HG03520 (cell line): ENCODE measurements around the gene DMBT1.
"Not testable (repeated sequence)": the region's sequence is repeated elsewhere in the genome, so short reads cannot be mapped to it uniquely, and the experiment has no call there.

Experiments
- ATAC-seq: cut with Tn5 transposase; IDR thresholded peaks from one replicate; pipeline ENCODE4 v1.9.1; 2021; ENCODE audit warnings: mild to moderate bottlenecking, moderate library complexity; ENCODE audit not compliant: unreplicated experiment

DMBT1 gene

GRCh38 chr10:122577311-122577885 lies 16.8 kb downstream of the DMBT1 start:
- ATAC-seq, result no peak

DNA sequence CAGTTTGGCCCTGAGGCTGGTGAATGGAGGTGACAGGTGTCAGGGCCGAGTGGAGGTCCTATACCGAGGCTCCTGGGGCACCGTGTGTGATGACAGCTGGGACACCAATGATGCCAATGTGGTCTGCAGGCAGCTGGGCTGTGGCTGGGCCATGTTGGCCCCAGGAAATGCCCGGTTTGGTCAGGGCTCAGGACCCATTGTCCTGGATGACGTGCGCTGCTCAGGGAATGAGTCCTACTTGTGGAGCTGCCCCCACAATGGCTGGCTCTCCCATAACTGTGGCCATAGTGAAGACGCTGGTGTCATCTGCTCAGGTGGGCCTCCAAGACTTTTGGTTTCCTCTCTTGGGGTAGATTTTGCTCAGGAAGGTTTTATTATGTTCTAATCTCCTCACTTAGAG lies 25.5 kb downstream of the DMBT1 start:
- not testable (repeated sequence) for ATAC-seq

DNA sequence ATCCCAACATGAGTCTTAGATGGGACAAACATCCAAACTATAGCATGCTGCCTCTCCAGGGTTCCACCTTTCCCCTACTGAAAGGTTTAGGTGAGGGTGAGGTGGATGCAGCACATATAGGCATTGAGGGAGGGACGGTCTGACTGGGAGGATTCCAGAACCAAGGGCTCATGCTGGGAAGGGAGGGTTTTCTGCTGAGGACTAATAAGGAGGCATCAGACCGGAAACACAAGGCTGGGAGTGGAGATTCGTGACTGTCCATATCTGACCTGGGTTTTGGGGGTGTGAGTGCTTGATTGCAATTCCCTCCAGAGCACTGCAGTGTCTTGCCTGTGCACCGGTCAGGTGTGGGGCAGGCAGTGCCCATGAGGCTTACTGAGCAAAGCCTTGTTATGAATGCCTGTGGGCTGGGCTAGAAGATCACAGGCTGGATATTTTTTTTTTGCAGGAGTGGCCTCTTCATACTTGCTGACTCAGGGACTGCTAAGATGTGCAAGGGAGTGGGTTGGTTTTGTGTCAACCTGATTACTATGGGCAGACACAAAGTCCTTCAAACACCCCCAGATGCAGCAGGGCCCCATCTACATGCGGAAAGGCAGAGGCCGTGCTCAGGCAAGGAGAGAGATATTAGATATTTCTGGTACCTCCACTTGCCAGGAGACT lies 26.7 kb downstream of the DMBT1 start:
- no peak for ATAC-seq

DNA sequence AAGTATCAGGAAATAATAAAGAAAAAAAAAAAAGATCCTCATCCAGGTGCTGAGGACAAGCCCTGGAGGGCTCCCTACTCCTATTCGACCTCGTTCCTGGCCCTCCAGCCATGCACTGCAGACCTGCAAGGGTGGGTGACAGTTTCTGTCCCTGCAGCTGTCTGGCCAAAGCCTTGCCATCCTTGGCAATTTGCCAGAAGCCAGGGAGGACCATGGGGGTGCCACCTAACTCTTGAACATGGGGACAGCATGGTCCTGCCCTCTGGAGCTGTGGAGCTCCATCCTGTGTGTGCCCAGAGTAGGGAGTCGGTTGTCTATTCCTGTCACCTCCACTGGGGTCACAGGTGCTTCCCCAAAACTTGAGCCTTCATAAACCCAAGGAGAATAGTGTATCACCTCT lies 27.8 kb downstream of the DMBT1 start:
- ATAC-seq, result no peak

GRCh38 chr10:122590153-122590552 lies 29.6 kb downstream of the DMBT1 start:
- no peak for ATAC-seq

GRCh38 chr10:122591736-122592135 lies 31.2 kb downstream of the DMBT1 start:
- no peak for ATAC-seq

DNA sequence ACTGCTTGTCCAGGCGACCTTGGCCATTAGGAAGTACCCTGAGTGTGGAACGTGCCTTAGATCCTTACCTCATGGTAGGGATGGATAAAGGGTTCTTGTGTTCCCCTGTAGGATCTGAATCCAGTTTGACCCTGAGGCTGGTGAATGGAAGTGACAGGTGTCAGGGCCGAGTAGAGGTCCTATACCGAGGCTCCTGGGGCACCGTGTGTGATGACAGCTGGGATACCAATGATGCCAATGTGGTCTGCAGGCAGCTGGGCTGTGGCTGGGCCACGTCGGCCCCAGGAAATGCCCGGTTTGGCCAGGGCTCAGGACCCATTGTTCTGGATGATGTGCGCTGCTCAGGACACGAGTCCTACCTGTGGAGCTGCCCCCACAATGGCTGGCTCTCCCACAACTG lies 31.6 kb downstream of the DMBT1 start:
- ATAC-seq, result no peak

DNA sequence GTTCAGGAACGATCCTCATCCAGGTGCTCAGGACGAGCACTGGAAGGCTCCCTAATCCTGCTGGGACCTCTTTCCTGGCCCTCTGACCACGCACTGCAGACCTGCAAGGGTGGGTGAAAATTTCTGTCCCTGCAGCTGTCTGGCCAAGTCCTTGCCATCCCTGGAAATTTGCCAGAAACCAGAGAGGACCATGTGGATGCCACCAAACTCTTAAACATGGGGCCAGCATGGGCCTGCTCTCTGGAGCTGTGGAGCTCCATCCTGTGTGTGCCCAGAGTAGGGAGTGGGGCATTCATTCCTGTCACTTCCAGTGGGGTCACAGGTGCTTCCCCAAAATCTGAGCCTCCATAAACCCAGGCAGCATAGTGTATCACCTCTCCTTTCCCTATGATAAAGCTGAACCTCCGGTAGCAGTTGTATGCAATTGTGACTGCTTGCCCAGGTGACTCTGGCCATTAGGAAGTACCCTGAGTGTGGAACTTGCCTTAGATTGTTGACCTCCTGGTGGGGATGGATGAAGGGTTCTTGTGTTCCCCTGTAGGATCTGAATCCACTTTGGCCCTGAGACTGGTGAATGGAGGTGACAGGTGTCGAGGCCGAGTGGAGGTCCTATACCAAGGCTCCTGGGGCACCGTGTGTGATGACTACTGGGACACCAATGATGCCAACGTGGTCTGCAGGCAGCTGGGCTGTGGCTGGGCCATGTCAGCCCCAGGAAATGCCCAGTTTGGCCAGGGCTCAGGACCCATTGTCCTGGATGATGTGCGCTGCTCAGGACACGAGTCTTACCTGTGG lies 57.1 kb downstream of the DMBT1 start:
- ATAC-seq, result no peak

- ATAC-seq, result no peak
Measured at GRCh38 chr10:122618461-122619165, 58.1 kb downstream of the DMBT1 start.

- ATAC-seq, result not testable (repeated sequence)
Measured at GRCh38 chr10:122620961-122621360, 60.4 kb downstream of the DMBT1 start.

- no peak for ATAC-seq
Measured at GRCh38 chr10:122624546-122624945, 64.0 kb downstream of the DMBT1 start.

GRCh38 chr10:122630526-122630925 lies 70.0 kb downstream of the DMBT1 start:
- no peak for ATAC-seq

GRCh38 chr10:122632031-122632430 lies 71.5 kb downstream of the DMBT1 start:
- ATAC-seq, result no peak

DNA sequence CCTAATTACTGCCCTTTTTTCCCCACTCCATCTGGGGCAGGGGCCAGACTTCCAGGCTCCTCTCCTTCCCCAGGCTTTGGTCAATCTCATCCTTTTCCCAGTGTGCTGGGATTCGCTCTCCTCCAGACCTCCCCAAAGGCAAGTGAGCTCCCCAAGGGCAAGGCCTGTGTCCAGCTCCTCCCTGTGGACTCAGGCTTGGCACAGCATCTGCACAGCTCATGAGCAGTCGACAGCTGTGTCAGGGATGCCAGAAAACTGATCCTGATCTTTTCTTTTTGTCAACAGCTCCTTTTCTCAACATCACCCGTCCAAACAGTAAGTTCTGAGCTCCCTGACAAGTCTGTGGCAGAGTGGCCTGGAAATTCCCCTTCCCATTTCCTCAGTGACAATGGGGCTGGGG lies 72.0 kb downstream of the DMBT1 start:
- no peak for ATAC-seq

- no peak for ATAC-seq
Measured at GRCh38 chr10:122636953-122637352, 76.4 kb downstream of the DMBT1 start.

- ATAC-seq, result no peak
Measured at GRCh38 chr10:122637376-122637775, 76.8 kb downstream of the DMBT1 start.

DNA sequence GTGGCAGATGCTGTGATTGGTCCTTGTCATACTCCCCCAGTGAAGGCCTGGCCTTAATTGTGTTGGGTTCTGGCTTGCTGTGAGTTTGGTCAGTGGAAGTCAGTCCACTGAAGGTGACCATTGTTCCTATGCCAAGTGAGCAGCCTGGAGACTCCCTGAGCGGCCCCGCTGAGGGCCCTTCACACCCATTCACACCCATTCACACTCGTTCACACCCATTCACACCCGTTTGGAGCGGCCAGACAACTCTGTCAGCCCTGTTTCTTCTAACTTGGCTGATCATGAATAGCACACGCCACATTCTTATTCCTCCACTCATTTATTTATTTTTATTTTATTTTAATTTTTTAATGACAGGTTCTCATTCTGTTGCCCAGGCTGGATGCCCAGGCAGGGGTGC lies 77.6 kb downstream of the DMBT1 start:
- ATAC-seq, result no peak

DNA sequence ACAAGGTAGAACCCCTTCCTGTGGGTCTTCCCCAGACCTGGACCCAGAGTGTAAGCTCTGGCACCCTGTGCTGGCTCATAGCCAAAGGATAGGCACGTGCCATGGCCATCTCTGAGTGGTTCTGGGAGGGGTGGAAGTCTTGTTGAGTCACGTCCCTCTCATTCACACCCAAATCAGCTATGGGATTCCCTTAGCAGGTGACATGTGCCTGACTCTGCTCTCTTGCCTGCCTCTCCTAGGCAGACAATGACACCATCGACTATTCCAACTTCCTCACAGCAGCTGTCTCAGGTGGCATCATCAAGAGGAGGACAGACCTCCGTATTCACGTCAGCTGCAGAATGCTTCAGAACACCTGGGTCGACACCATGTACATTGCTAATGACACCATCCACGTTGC lies 79.2 kb downstream of the DMBT1 start:
- ATAC-seq, result no peak

GRCh38 chr10:122640921-122641320 lies 80.4 kb downstream of the DMBT1 start:
- no peak for ATAC-seq

DNA sequence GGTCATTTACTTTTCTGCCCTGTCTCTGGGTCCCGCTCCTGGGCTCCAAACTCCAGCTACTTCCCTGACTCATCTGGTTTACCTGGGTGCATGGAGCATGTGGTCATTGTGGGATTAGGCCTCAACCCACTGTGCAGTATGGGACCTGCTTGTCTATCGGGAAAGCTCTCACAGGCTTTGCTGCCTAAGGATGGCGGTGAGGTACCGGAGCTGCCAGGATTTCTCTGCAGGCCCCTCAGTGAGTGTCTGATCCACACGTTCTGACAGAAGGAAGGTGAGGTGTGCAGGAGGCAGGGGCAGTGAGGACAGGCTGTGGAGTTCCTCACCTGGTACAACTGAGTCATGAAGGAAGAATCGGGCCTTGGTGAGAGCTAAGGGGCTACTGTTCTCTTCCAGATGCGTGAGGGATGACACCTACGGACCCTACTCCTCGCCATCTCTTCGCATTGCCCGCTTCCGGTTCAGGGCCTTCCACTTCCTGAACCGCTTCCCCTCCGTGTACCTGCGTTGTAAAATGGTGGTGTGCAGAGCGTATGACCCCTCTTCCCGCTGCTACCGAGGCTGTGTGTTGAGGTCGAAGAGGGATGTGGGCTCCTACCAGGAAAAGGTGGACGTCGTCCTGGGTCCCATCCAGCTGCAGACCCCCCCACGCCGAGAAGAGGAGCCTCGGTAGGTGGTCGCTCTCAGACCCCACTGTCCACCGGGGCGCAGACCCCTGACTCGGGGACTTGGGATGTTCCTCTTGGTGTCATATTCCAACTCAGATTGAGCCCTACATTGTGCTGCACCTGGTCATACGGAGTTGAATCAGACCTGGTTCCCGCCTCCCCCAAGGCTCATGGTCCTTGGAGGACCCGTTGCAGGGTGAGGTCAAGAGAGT lies 82.4 kb downstream of the DMBT1 start:
- no peak for ATAC-seq
